HG02943 (cell line): ENCODE results near the gene LGMN.
"Not testable (repeated sequence)": the region's sequence is repeated elsewhere in the genome, so short reads cannot be mapped to it uniquely, and the experiment has no call there.

ENCODE experiments used
- ATAC-seq: cut with Tn5 transposase; IDR thresholded peaks from one replicate; pipeline ENCODE4 v1.9.1; 2021; ENCODE audit warnings: mild to moderate bottlenecking, low read depth, moderate library complexity; ENCODE audit not compliant: unreplicated experiment

LGMN gene

DNA sequence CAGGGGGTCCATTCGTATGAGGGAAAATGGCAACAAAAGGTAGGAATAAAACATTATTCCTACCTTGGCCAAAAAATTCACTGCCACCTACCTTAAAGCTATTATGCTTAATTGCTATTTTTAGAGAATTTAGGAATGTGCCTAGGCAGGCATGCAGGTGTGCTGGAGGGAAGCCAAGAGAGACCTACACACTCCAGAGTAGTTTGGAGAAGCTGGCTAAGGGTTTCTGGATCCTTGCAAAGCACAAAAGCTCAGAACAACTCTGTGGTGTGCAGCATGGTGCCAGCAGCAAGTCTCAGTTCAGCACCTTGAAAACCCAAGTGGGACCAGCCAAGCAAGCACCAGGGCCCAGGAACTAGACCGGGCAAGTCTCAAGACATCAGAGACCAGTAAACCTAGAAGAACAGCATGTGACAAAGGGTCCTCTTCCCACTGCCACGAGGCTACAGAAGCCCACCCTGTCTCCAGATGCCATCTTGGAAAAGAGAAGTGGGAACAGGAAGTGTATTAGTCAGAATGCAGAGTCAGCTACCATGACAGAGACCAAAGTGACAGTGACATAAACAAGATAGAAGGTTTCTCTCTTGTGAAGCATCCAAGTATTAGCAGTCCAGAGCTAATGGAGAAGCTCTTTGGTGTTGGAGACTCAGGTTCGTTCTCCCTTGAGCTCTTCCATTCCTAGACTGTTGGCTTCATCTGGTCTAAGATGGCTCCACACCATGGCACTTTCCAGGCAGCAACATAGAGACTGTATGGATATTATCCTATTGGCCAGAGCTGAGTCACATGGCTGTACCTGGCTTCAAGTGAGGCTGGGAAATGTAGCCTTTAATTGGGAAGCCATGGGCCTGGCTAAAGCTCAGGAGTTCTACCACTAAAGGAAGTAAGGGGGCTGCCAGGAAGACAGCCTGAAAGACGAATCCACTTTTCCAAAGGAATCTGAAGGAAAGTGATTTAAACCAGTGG is 15.5 kb upstream of the LGMN start:
- ATAC-seq, result not testable (repeated sequence)

DNA sequence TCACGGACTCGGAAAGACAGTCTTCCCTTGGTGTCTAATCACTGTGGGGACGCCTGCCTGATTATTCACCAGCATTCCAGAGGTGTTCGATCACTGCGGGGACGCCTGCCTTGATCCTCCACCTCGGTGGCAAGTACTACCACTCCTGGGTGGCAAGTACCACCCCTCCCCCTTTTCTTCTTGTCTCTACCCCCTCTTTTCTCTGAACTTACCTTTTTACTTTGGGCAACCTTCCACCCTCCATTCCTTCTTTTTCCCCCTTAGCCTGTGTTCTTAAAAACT is 12.0 kb upstream of the LGMN start:
- ATAC-seq, result no peak

DNA sequence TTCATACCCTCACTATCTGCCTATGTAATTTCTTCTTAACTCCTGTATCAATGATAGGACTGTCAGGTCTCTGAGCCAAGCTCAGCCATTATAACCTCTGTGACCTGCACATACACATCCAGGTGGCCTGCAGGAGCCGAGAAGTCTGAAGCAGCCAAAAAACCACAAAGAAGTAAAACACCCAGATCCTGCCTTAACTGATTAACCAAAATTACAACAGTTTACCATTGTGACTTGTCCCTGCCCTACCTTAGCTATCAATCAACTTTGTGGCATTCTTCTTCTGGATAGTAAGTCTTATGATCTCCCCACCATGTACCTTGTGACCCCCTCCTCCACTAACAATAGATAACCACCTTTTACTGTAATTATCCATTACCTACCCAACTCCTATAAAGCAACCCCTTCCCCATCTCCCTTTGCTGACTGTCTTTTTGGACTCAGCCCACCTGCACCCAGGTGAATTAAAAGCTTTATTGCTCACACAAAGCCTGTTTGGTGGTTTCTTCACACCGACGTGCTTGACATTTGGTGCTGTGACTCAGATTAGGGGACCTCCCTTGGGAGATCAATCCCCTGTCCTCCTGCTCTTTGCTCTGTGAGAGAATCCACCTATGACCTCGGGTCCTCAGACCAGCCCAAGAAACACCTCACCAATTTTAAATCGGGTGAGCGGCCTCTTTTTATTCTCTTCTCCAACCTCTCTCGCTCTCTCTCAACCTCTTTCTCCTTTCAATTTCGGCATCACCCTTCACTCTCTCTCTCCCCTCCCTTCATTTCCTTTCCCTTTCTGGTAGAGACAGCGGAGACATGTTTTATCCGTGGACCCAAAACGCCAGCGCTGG is 11.5 kb upstream of the LGMN start:
- no peak for ATAC-seq

DNA sequence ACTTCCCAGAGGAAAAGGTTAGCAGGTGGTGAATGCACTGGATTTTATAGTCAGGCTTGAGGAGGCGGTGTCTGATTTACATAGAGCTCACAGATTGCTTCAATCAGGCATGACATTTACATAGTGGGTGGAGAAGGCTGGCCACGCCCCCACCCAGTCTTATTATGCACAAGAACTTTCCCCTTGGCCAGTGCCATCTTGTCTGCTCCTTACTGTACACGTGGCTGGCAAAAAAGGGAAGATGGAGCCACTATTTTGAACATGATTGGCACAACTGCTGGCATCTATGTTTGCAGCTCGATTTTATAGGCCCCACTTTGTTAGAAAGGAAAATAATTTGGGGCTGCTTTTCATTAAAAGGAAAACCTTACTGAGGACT is 10.9 kb upstream of the LGMN start:
- no peak for ATAC-seq

DNA sequence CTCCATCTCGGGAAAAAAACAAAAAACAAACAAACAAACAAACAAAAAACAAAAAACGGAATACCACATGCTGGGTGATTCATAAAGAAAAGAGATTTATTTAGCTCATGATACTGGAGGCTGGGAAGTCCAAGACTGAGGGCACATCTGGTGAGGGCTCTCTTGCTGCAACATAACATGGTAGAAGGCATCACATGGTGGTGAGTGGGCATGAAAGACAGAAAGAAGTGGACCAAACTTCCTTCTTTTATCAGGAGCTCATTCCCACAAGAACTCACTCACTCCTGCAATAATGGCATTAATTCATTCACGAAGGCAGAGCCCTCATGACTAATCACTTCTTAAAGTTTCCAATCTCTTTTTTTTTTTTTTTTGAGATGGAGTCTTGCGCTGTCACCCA is 8.0 kb upstream of the LGMN start:
- ATAC-seq, result no peak

DNA sequence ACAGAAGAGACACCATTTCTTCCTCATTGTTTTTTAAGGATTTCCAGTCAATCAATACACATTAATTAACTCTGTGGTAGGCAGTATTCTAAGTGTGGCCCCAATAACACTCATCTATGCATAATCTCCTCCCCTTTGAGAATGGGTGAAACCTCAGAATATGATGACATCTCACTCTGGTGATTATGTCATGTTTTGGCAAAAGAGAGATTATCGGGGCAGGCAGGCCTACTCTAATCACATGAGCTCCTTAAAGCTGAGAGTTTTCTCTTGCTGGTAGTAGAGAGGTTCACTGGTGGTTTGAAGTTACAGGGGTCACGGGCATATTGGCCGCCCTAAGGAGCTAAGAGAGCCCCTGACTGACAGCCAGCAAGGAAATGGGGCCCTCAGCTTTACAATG is 7.1 kb upstream of the LGMN start:
- no peak for ATAC-seq

DNA sequence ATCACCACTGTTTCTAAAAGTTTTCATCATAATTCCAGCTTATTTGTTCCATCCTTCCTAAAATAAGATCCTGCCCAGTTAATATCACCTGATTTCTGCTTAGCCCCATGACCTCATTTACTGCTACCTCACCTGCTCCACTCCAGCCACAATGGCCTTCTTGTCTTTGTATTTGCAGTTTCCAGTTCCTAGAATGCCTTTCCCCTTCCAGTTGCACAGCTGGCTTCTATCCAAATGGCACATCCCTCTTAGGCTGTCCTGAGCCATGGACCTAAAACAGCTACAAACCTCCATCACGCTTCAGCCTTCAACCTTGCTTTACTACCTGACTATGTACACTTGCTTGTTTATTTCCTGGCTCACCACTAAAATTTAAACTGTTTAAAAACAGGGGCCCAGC is 6.5 kb upstream of the LGMN start:
- ATAC-seq, result no peak

DNA sequence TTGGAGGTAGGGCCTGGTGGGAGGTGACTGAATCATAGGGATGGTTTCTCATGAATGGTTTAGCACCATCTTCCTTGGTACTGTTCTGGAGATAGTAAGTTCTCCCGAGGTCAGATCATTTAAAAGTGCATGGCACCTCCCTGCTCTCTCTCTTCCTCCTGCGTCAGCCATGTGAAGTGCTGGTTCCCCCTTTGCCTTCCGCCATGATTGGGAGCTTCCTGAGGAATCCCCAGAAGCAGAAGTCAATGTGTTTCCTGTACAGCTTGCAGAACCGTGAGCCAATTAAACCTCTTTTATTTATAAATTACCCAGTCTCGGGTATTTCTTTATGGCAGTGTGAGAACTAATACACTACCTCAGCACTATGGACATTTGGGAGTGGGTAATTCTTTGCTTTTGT is 4.8 kb upstream of the LGMN start:
- ATAC-seq, result no peak

DNA sequence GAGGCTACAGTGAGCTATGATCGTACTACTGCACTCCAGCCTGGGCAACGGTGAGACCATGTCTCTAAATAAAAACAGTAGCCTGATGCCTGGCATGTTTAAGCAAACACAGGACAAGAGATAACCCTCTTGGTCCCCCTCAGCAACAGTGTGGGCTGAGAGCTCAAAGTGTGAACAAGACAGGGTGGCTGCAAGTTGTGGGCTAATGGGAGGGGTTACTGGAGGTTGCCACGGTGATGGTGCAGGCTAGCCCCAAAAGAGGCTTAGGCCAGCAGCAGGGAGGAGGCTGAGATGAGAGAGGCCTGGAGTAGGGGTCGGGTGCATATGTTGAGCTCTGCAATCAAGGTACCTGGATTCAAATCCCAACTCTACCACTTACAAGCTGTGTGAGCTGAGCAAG is 3.4 kb upstream of the LGMN start:
- ATAC-seq, result no peak

DNA sequence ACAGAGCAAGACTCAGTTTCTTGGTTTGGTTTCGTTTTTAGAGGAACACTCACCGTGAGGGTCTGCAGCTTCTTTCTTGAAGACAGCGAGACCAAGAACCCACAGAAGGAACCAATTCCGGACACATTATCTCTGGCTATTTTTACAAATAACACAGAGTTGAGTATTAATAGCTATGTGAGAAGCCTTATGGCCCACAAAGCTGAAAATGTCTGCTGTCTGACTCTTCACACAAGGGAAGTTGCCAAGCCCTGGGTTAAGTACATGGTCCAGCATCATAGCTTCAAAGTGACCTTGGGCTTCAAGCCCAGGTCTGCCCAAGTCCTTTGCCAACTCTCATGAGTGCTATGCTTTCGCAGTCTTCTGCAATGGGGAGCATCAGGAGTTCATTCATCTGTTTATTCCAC is 2.6 kb upstream of the LGMN start:
- ATAC-seq, result no peak

DNA sequence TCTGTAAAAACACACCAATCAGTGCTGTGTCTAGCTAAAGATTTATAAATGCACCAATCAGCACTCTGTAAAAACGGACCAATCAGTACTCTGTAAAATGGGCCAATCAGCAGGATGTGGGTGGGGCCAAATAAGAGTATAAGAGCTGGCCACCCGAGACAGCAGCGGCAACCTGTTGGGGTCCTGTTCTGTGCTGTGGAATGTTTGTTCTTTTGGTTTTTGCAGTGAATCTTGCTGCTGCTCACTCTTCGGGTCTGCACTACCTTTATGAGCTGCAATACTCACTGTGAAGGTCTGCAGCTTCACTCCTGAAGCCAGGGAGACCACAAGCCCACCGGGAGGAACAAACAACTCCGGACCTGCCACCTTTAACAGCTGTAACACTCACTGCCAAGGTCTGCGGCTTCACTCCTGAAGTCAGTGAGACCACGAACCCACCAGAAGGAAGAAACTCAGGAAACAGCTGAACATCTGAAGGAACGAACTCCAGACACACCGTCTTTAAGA is 1.8 kb upstream of the LGMN start:
- ATAC-seq, result not testable (repeated sequence)

DNA sequence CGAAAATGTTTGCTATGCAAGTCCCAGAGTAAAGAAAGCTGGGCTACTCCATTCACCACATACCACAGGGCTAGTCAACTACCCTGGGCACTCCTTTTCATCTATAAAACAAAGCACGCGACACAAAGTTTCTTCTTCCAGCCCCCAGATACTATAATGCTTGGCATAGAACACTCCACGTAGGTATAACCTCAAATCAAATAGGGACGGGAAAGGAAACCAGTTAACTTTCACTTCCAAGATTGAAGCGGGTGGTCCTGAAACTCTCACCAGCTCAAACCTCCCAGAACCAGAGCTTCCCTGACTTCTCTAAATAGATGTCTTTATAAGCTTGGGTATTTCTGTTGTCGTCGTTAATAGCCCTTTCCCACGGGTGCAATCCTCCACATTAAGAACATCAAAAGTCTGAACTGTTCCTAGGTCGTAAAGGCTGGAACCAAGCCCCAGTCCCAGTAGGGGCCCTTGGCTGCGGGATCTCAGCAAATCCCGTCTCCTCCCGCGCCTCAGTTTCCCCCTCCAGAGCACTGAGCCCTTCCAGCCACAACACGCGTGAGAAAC is 647 bp downstream of the LGMN start:
- no peak for ATAC-seq

DNA sequence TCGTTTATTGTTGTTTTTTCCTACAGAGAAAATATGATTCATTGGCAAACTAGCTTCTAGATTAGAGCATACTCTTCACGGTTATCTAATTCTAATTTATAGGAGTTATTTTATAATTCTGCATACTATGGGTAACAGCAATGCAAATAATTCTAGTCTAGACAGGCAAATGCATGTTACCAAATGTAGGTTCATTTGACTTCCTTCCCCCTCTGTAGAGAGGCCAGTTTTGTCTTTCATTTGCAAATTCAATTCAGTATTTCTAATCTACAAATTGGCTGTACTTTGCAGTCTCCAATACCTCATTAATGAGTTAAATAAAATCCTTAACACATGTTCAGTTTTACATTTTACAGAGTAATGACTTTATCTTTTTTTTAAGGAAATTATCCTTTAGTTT is 4.2 kb downstream of the LGMN start:
- ATAC-seq, result no peak

DNA sequence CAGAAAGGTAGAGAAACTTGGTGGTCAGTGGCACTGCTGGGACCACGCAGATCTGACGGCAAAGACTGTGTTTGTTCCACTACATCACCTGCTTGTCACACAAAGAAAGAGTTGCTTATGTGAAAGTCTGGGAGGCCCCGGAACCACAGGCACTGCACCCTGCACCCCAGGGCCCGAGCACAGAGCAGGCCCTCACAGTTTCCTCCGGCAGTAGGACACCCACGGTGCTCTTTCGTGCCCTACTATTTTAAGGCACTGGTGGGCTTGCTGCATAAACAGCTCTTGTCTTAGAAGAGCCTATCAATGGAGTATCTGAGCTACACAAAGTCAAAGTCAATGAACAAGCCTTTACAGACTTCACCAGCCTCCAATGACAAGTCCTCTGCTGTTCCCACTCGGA is 8.0 kb downstream of the LGMN start:
- no peak for ATAC-seq

DNA sequence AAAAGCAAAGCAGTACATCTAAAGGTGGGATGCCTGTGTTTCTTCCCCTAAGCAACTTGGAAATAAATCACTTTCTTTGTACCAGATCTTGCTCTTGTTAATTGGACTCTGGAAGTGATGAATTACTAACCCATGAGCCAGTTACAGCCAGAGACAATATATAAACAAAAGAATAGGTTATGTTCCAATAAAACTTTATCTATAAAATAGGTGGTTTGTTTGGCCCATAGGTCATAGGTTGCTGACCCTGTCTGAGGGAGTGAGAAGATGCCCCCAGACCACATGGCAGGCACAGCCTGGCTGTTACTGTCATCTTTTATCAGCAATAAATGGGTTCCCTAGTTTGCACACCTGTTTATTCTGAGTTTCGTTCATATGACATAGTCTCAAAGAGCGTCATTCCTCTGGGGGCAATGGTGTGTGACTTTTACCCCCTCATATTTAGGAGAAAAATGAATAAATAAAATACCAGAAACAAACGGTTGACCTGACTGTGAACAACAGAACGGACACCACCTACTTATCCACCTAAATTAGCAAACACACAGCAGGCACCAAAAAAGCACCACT is 10.7 kb downstream of the LGMN start:
- no peak for ATAC-seq

DNA sequence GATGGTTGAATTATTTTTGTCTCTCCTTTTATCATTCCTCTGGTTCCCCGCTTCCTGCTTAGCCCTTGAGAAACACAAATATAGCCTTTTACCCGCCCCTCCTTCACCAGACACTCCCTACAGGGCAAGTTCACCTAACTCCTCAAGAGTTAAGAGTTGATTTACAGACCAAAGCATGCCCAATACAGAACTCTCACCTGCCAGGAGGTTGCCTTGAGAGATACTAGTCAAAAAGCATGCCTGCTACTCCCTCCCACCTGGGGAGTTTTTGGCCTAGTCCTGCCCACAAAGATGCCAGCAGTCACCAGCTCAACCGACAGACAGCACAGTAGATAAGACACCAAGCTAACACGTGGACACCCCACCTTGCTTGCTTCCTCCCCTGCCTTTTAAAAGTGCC is 11.2 kb downstream of the LGMN start:
- ATAC-seq, result no peak

DNA sequence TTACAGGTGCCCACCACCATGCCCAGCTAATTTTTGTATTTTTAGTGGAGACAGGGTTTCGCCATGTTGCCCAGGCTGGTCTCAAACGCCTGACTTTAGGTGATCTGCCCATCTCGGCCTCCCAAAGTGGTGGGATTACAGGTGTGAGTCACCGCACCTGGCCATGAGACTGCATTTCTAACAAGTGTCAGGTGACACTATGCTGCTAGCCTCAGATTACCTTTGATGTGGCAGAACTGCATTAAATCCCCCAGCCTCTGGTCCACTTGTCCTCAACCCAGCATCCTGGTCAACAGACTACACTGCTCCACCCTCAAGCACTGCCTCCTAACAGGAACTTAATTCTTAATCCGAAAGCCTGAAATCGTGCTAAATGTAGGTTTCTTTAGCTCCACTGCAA is 13.1 kb downstream of the LGMN start:
- ATAC-seq, result no peak

DNA sequence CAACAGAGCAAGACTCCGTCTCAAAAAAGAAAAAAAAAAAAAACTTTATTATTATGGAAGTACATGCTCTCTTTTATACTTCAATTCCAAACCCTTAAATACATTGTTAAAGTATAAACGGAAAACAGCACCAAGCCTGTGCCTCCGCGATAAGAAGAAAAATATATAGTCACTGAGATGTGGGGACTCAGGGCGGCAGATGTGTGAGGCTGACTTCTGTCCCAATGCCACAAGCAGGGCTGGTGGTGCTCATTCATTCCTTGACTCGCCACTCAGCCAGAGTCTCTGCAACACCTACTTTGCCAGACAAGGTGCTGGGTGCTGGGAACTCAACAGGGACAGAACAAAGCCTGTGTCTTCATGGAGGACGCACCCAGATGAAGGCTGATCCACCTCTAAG is 13.8 kb downstream of the LGMN start:
- no peak for ATAC-seq

DNA sequence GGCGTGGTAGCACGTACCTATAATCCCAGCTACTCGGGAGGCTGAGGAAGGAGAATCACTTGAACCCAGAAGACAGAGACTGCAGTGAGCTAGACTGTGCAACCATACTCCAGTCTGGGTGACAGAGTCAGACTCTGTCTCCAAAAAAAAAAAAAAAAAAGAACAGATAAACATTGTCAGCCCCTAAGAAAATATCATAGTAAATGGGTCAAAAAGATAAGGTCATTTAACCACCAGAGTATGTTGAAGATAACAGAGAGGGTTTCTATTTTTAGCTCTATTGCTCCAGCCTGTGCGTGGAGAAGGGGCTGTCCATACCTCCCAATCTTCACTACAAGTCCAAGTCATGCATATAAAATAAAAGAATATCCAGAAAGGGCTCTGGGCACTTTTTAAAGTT is 15.4 kb downstream of the LGMN start:
- no peak for ATAC-seq

DNA sequence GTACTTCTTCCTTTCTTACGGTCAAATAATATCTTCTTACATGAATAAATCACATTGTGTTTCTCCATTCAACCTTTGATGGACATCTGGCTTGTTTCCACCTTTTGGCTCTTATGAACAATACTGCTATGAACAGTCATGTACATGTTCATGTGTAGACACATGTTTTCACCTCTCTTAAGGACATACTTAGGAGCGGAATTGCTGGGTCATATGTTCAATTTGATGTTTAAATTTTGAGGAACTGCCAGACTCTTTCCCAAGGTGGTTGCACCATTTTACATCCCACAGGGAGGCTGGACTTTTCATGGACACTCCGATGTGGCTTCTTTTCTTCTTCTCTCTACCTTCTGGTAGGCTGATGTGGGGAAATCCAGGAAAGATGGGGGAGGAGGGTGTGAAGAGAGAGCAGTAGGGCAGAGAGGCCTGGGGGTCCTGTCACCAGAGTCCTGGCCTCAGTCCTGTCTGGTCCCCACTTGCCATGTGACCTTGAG is 16.8 kb downstream of the LGMN start:
- ATAC-seq, result no peak
